Right cardiac atrium (tissue), 5 donors: ENCODE results near the gene EN2. TPM values are rescaled to one million over a fixed set of nuclear protein-coding genes. Genes with fewer than 3 reads are reported as not detected.
A peak's percentile ranks its signal among the peaks of the same experiment; 100 is the strongest.

ENCODE experiments used
- ATAC-seq, 2 donors: fragments of 200-7000 bp; cut with Tn5 transposase; one replicate each; pipeline versions ENCODE4 v1.8.0 to v1.9.1; 2020; ENCODE audit warnings: moderate library complexity in 2 of 2, mild to moderate bottlenecking in 1 of 2
- DNase-seq, 3 donors: peaks; one replicate each; pipeline ENCODE4 v3.0.0-alpha.2; 2020
- H3K27ac ChIP-seq: one replicate; pipeline ENCODE4 v1.5.1; 2013; ENCODE audit warnings: mild to moderate bottlenecking, low read length, control low read depth, moderate library complexity
- H3K27me3 ChIP-seq: one replicate; pipeline ENCODE4 v1.6.1; 2013; ENCODE audit not compliant: control insufficient read depth, insufficient read depth
- H3K4me1 ChIP-seq: one replicate; pipeline ENCODE4 v1.6.1; 2013; ENCODE audit warnings: low read length; ENCODE audit not compliant: control insufficient read depth, insufficient read depth
- H3K4me3 ChIP-seq: one replicate; pipeline ENCODE4 v1.5.1; 2013; ENCODE audit warnings: low read length, control low read depth
- H3K9me3 ChIP-seq: one replicate; pipeline ENCODE4 v1.6.1; 2013; ENCODE audit warnings: low read length; ENCODE audit not compliant: control insufficient read depth
- WGBS: extraction: QIAGEN DNeasy Blood & Tissue Kit; methylation state at CpG from one replicate; pipeline ENCODE4 v1.1.7; 2013; 5-methylcytosine and 5-hydroxymethylcytosine counted together
- intact Hi-C, 4 donors: fragments of 100-400 bp; cut with DNase I; formaldehyde crosslinking; loops; one replicate each; pipeline versions ENCODE4 v1.11.0 to v1.14.0; 2022 to 2023
- long read RNA-seq, 4 donors: library from polyadenylated mRNA; unstranded; transcript quantifications; one replicate each; pipeline ENCODE4 v2.0.0, GENCODE V29; 2020 to 2021
- polyA plus RNA-seq: library from polyadenylated mRNA; stranded (reverse); fragments of 200-250 nt; gene quantifications from one replicate; pipeline ENCODE4 v1.2.3, GENCODE V29; 2013
- total RNA-seq, 4 donors: library from RNA; stranded (reverse); fragmentation: NEBNext Ultra II Directional; extraction: Animal tissue kit (Norgen Biotek cat#: 25700); gene quantifications; one replicate each; pipeline ENCODE4 v1.2.1, GENCODE V29; 2021
- donor health status: healthy with polysubstance abuse.
- donor health status: DM: no; HTN: yes; CAD: no.
- donor health status: DM: no; HTN: no; CAD: no.
- donor health status: DM: no; HTN: yes; CAD: no; lungs with severe emphysema.
- donor health status: DM: yes; HTN: yes; CAD: no.

EN2 gene
- total RNA-seq (under 1 TPM in 2 of 4 donors, not detected in 2; 0.11 to 0.35 TPM), polyA plus RNA-seq (0.16 TPM)
- long read RNA-seq, donor 1, partial matches to known transcripts = 0 of 1 reads
- long read RNA-seq, donor 1, other reads (novel, unspliced or antisense) = 0 of 1 reads
- long read RNA-seq, donor 2 = 0 reads
- long read RNA-seq, donor 3 = 0 reads
- long read RNA-seq, donor 4 = 0 reads

DNA sequence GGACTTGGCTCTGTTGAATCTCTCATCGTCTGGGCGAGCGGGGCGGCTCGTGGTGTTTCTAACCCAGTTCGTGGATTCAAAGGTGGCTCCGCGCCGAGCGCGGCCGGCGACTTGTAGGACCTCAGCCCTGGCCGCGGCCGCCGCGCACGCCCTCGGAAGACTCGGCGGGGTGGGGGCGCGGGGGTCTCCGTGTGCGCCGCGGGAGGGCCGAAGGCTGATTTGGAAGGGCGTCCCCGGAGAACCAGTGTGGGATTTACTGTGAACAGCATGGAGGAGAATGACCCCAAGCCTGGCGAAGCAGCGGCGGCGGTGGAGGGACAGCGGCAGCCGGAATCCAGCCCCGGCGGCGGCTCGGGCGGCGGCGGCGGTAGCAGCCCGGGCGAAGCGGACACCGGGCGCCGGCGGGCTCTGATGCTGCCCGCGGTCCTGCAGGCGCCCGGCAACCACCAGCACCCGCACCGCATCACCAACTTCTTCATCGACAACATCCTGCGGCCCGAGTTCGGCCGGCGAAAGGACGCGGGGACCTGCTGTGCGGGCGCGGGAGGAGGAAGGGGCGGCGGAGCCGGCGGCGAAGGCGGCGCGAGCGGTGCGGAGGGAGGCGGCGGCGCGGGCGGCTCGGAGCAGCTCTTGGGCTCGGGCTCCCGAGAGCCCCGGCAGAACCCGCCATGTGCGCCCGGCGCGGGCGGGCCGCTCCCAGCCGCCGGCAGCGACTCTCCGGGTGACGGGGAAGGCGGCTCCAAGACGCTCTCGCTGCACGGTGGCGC lies at the start of gene EN2:
EN2 (plus strand) TSS at position 19 of the 767 bp plus-strand sequence; CDS start at position 268, 249 bp downstream.
- Histone ChIP-seq H3K27ac (no peak within 1 kb of the TSS), H3K27me3 (no peaks in the 10 kb centered on the region), H3K9me3 (no peaks in the 10 kb centered on the region), H3K4me1 (peaks cover 2% of the 10 kb centered on the region), H3K4me3 (peak within 1 kb of the TSS; percentile 82)
- WGBS = 1% methylated on average over 105 of the region's 105 CpGs
- DNase-seq (peak in 1 of 3 donors; percentile 38), ATAC-seq (no peak)
- intact Hi-C loops = no loop called here

DNA sequence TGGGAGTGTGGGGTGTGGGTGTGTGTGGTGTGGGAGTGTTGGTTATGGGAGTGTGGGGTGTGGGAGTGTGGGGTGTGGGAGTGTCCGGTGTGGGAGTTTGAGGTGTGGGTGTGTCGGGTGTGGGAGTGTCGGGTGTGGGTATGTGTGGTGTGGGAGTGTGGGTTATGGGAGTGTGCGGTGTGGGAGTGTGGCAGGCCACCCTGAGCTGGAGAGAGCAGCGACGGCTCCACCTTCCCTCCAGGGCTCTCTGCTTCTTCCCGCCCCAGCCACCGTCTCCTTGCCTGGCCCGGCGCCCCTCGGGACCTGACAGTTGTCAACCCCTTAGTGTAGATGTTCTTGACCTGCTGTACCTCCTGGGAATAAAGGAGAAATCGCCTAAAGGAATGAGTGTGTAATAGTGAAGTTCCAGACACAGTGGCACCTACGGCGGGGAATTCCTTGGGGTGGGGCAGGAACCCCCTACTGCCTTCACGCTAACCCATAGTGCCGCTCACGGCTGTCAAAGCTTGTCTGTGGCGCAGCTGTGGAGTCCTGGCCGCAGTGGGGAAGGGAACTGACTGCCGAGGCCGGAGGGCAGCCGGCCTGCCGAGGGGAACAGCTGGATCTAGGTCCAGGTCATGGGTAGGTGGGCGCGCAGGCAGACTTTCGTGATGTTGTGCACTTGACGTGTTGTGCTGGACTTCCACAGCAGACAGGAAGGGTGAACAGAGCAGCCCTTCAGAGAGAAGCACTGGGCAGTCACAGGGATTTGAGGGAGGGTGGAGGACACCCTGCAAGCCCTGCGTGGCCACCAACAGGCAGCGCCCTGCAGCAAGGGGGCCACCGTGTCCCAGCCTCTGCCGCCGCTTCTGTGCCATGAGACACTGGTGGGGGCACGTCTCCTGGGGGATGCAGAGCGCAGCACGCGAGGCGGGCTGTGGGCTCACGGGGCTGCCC lies 49.0 kb upstream of the EN2 start:
- Histone ChIP-seq H3K4me1 (no peaks in the 10 kb centered on the region), H3K27ac (no peak overlapping the region), H3K9me3 (no peaks in the 10 kb centered on the region), H3K27me3 (no peaks in the 10 kb centered on the region), H3K4me3 (no peak overlapping the region)
- 35% methylated on average over 38 of the region's 38 CpGs for WGBS
- intact Hi-C loops = no loop called here
- ATAC-seq = no peak
- DNase-seq = peak in 1 of 3 donors; percentile 2

DNA sequence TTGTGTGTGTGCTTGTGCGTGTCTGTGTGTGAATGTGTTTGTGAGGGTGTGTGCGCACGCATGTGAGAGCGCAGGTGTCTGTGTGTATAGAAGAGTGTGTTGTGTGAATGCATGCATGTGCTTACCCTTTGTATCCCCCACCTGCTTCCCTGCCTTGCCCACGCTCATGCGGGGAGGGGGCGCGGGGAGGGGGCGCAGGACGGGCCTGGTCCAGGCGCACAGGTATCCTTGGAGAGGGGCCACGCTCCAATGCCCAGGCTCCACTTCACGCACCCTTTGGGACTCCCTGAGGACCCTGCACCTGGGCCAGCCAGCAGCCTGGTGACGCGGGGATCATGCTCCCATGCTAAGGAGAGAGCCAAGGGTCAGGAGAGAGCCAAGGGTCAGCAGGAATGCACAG lies 47.9 kb upstream of the EN2 start:
- Histone ChIP-seq H3K27ac (no peak overlapping the region), H3K4me1 (no peaks in the 10 kb centered on the region), H3K27me3 (no peaks in the 10 kb centered on the region), H3K9me3 (no peaks in the 10 kb centered on the region), H3K4me3 (no peak overlapping the region)
- intact Hi-C loops = no loop called here
- DNase-seq = peak in 1 of 3 donors; percentile 1
- WGBS = 91% methylated on average over 15 of the region's 15 CpGs
- ATAC-seq = no peak

DNA sequence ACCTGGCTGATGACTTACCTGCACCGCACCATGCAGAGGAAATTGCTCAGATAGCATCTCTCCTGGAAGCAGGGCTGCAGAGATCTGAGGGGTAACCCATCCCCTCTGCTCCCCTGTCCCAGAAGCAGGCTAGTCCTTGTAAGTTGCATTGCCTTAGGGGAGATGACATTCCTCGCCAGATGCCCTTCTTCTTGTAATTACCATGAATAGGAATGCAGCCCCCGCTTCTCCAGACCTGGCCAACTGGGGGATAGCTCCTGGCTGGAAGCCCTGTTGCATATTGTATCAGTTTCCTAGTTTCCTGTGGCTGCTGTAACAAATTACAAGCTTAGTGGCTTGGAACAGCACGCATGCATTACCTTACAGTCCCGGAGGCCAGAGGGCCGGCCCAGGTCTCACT lies 47.5 kb upstream of the EN2 start:
- Histone ChIP-seq H3K4me1 (no peaks in the 10 kb centered on the region), H3K27ac (no peak overlapping the region), H3K27me3 (no peaks in the 10 kb centered on the region), H3K4me3 (no peak overlapping the region), H3K9me3 (no peaks in the 10 kb centered on the region)
- DNase-seq (no peak), ATAC-seq (no peak)
- intact Hi-C loops = no loop called here
- WGBS = 68% methylated on average over 6 of the region's 6 CpGs

DNA sequence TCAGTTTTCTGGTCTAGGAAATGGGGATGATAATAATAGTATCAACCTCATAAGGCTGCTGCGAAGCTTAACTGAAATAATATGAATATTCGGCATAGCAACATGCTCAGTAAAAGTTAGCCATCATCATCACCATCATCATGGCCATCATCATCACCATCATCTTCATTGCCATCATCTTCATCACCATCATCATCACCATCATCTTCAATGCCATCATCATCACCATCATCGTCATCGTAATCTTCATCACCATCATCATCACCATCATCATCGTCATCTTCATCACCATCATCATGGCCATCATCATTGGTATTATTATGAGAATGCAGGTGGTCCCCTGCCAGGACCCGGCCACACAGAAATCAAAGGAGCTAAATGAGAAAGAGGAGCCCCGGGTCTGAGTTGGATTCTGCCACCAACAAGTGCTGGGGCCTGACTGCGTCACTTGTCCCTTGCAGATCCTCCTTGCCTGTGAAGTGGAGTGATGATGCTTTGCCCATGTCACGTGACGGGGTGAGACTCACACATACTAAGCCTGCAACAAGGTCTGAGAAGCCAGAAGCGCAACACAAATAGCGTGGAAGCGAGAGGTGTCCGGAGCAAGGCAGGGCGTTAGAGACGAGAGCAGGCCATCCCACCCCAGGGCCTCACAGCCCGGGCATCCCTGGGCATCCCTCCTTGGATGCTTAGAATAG lies 46.1 kb upstream of the EN2 start:
- no peaks in the 10 kb centered on the region for H3K4me1 ChIP-seq
- no peaks in the 10 kb centered on the region for H3K27me3 ChIP-seq
- DNase-seq (no peak), ATAC-seq (no peak)
- no peaks in the 10 kb centered on the region for H3K9me3 ChIP-seq
- 87% methylated on average over 17 of the region's 17 CpGs for WGBS
- no peak overlapping the region for H3K27ac ChIP-seq
- intact Hi-C loops = no loop called here
- H3K4me3 ChIP-seq = no peak overlapping the region

DNA sequence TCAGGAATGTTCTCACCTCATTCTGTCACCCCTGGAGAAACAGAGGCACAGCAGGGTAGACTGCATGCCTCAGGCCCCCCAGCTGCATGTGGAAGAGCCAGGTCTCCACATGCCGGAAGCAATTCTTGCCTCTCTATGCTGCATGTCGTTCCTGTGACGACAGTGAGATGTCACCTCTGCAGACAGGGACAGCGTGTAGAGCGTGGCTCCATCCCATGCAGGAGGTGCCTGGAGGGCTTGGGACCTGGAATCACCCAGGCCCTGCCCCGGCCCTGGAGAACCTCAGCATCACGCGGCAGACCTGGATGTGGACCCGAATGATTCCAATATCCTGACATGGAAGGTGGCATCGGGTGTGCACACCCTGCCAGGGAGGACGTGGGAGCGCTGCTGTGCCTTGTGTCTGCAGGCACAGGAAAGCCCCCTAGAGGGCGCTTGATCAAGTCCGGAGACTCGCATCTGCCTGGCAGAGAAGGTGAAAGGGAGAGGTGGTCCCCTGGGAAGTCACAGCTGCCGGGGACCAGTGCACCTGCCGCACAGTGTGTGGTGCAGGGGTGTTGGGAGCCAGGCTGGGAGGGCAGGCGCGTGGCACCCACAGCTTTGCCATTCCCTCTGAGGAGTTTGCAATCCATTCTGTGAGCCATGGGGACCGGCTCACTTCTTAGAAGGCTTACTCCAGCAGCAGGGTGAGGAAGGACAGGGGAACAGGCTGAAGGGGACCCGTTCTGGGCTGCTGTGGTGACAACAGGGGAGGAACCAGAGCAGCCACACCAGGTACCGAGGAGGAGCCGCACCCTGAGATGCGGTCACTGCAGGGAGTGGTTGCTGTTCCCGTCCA lies 45.3 kb upstream of the EN2 start:
- no peaks in the 10 kb centered on the region for H3K4me1 ChIP-seq
- DNase-seq (peak in 2 of 3 donors; percentile 27 to 71), ATAC-seq (no peak)
- H3K9me3 ChIP-seq = no peaks in the 10 kb centered on the region
- H3K4me3 ChIP-seq = no peak overlapping the region
- H3K27me3 ChIP-seq = no peaks in the 10 kb centered on the region
- no peak overlapping the region for H3K27ac ChIP-seq
- WGBS = 37% methylated on average over 25 of the region's 25 CpGs
- intact Hi-C loops = no loop called here

DNA sequence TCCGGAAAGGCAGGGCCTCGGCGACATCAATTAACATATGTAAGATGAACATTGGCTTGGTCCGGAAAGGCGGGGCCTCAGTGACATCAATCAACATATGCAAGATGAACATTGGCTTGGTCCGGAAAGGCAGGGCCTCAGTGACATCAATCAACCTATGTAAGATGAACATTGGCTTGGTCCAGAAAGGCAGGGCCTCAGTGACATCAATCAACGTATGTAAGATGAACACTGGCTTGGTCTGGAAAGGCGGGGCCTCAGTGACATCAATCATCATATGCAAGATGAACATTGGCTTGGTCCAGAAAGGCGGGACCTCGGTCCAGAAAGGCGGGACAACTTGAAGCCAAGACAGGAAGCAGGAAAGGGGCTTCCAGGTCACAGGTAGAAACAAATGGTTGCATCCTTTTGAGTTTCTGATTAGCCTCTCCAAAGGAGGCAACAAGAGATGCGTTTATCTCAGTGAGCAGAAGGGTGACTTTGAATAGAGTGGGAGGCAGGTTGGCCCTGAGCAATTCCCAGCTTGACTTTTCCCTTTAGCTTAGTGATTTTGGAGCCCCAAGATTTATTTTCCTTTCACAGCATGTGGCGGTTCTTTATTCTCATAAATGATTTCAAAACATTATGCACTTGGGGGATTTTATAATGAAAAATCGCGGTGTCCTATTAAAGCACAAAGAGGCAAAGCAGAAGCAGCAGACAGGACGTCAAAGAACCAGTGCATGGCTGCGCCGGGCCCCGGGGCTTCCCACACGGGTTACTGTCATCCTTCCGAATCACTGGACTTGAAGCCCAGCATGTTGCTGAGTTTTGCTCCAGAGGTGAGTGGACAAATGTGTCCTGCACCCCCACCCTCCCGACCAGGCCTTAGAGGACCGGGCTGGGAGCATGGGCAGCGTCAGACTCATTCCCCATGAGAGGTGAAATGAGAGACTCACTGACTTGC lies 43.1 kb upstream of the EN2 start:
- ATAC-seq (no peak), DNase-seq (no peak)
- no peak overlapping the region for H3K4me3 ChIP-seq
- H3K27ac ChIP-seq = no peak overlapping the region
- no peaks in the 10 kb centered on the region for H3K27me3 ChIP-seq
- WGBS = 85% methylated on average over 24 of the region's 24 CpGs
- intact Hi-C loops = no loop called here
- H3K4me1 ChIP-seq = no peaks in the 10 kb centered on the region
- no peaks in the 10 kb centered on the region for H3K9me3 ChIP-seq

DNA sequence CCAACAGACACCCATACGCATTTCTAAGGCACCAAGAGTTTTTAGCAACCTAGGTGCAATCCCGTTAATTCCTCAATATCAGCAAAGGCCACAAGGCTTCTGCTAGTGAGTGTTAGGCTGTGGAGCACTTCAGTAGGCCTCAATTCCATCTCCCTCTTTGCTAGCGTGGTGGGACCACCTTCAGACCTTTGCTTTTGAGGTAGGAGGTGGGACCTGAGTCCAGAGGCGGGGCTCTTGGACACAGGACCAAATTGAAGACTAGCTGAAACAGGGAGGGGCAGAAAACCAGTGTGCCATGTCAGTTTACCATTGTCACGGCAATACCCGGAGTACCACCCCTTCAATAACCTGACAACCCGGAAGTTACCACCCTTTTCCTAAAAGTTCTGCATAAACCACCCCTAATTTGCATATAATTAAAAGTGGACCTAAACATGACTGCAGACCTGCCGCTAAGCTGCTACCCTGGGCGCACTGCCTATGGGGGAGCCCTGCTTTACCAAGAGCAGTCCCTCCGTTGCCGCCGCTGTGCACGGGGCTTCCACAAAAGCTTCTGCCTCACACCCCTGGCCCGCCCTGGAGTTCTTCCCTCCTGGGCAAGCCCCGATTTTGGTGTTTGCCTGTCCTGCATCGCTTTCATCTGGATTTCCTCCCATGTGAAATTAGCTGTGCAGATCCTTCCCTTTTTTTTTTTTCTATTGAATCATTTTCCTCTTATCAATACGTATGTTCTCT lies 41.1 kb upstream of the EN2 start:
- H3K4me1 ChIP-seq = no peaks in the 10 kb centered on the region

DNA sequence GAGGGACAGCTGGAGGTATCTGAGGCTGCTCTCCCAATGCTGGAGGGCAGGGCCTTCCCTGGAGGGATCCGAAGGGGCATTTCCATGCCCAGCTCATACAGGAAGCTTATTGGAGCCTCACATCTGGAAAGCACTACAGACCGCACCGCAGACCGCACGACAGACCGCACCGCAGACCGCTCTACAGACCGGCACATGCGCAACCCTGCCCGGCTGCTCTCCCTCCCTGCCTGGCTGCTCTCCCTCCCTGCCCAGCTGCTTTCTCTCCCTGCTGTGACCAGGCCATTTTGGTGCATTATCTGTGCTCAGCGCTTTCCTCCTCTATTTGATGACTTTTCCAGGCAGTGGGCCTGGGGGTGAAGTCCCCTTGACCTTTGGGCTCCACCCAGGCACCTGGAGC lies 39.6 kb upstream of the EN2 start:
- no peaks in the 10 kb centered on the region for H3K4me1 ChIP-seq
- no peaks in the 10 kb centered on the region for H3K9me3 ChIP-seq
- 83% methylated on average over 12 of the region's 12 CpGs for WGBS
- H3K27me3 ChIP-seq = no peaks in the 10 kb centered on the region
- intact Hi-C loops = no loop called here
- H3K4me3 ChIP-seq = no peak overlapping the region
- DNase-seq (no peak), ATAC-seq (no peak)
- H3K27ac ChIP-seq = no peak overlapping the region

More for the DNA sequence above, 41.1 kb upstream of the EN2 start:
- Histone ChIP-seq H3K9me3 (no peaks in the 10 kb centered on the region), H3K27ac (no peak overlapping the region), H3K27me3 (no peaks in the 10 kb centered on the region), H3K4me3 (no peak overlapping the region)
- DNase-seq (no peak), ATAC-seq (no peak)
- intact Hi-C loops = no loop called here
- 84% methylated on average over 17 of the region's 17 CpGs for WGBS
